HG02852 (cell line): Measurements from ENCODE around the gene CGB8.
"Not testable (repeated sequence)": the region's sequence is repeated elsewhere in the genome, so short reads cannot be mapped to it uniquely, and the experiment has no call there.

Source experiments
- ATAC-seq: cut with Tn5 transposase; IDR thresholded peaks from one replicate; pipeline ENCODE4 v1.9.1; 2021; ENCODE audit warnings: mild to moderate bottlenecking, moderate library complexity; ENCODE audit not compliant: unreplicated experiment

The CGB8 gene

DNA sequence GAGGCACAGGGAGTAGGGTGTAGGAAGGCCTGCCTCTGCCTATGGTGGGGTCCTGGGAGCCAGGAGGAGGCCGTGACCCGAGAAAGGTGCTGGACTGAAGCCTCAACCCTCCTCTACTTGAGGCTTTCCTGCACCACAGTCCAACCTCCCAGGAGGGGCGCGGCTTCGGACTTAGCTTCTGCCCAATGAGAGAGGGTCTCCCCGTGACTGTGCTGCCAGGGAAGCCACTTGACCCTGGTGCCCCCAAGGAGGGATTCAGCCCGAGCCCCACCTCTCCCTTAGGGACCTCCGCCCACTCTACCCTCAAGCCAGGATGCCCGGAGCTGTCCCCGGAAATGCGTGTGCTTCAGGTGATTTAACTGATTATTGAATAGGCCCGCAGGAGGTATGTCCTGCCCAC lies at the start of gene CGB8:
CGB8 (minus strand) TSS at position 101 of the 400 bp plus-strand sequence. CDS start 372 bp downstream, outside the sequence.
- not testable (repeated sequence) for ATAC-seq

DNA sequence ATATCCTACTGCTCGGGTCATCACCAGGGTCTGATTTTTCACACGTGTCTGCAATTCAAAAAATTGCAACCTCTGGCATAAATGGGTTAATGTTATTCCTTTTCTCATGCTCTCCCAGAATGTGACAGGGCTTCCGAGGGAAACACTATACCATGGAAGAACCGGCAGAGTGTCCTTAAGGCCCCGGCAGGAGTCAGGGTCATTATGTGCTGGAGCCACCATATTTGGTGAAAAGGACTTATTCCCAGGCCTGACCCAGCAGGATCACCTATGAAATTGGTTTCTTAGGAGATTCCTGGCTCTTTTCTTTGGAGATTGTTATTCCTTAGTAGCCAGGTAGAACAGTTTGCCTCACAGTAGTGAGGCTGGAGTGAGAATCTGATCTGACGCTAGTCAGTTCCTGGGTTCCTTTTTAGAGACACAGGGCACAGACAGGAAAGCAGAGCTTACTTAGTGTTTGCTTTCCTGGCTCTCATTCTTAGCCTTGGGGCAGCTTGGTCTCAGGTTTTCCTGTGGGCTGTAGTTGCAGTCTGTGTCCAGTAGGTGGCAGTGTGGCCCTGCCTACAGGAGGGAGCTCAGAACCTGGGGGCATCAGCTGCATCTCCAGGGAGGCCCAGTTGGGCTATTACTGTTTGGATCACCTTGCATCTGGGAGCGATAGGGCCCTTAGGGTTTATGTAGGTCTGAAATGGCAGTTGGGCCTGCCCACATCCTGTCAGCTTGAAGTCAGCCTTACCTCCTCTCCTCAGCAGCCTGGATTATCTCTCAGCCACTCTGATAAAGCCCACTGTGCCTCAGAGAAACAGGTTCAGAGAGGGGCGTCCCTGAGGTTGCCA lies 48.8 kb upstream of the CGB8 start:
- no peak for ATAC-seq

DNA sequence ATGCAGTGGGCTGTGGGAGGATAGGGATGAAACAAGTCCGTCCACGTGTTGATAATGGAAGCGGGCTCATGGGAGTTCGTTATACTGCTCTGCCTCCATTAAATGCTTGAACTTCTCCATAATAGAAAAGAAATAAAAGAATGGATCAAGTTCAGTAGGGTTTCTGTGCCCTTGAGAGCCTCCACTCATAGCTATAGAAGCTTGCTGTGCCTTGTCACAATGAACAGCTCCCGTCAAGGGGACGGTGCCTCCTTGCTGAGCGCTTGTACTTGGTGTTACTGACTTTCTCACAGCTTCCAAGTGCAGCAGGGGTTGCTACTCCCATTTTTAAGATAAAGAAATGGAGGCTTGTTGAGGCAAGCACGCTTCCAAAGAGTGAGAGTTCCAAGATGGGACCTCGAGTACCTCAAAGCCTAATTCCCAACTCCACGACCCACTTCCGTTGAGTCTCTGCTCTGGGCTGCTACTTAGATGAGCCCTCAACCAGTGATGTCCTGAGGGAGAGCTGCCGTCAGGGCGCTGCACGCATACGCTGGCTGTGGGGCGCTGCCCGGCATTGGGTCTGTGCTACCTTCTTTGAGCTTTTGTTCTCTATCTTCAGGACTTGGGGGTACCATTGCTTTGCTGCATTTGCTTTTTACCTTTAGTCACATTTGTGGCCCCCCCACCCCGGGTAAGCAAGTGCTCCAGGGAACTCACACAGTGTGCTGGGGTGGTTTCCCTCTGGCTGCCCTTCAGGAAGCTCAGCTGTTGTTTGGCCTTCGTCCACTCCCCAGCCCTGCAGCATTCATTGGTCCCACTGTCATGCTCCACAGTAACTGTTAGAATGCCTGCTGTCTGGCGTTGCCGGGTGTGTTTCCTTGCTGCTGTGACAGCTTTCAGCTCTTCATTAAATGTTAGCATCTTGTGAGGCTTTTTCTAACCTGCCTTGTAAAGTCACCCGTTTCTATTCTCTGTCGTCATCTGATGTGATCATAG lies 45.9 kb upstream of the CGB8 start:
- no peak for ATAC-seq

DNA sequence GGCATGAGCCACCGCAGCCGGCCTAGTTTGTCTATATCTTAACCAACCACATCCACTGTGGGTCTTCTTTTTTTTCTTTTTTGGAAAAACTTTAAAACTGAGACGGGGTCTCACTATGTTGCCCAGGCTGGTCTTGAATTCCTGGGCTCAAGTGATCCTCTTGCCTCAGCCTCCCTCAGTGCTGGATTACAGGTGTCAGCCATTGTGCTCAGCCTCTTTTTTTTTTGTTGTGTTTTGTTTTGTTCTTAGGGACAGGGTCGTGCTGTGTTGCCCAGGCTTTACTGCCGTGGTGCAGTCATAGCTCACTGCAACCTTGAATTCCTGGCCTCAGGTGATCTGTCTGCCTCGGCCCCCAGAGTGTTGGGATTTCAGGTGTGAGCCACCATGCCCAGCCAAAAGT lies 43.8 kb upstream of the CGB8 start:
- no peak for ATAC-seq

DNA sequence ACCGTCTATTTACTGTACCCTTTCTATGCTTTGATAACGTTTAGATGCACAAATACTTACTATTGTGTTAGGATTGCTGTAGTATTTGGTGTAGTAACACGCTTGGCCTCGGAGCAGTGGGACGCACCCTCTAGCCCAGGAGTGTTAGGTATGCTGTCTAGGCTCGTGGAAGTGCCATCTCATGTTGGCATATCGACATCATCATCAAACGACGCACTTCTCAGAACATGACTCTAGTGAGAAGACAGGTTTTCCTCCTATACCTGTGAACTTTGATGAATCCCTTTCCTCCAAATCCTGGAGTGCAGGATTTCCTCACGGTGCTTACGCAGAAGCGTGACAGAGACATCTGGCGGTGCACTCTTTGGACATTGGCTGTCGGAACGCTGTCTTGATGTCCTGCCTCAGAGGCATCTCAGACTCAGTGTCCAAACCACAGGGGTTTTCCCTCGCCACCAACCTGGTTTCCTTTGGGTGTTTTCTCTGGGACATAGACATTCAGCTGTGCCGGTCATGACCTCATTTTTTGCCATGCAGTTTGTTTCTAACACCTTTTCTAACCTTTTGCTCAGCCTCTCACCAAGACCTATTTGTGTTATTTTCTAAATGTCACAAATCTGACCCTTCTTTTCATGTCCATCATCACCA lies 42.6 kb upstream of the CGB8 start:
- ATAC-seq: no peak

DNA sequence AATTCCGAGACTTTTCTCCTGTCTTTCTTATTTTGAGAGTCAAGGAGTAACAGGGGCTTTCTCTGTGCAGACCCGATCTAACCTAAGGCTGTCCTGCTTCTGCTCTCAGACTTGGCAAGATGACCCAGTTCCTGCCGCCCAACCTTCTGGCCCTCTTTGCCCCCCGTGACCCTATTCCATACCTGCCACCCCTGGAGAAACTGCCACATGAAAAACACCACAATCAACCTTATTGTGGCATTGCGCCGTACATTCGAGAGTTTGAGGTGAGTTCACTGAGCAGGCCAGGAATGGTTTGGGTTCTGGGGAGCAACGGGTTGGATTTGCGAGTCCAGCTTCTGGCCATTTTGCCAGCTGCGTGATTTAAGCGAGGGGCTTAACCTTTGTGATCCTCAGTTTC lies 37.4 kb upstream of the CGB8 start:
- no peak for ATAC-seq

DNA sequence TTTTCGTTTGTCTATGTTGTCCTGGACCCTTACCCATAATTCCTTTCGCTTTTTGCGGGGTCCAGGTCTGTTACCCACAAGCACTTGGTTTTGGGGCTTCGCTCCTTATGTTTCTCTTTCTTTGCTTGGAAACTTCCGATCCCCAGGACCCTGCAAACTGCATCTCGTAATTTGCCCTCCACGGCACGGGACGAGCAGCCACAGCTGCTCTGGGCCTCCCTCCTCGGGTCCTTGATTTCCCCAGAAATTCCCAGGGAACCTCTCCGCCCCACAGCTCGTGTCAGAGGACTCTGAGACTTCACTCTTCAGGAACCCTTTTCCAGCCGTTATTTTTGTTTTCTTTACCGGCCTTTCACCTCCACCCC lies 36.9 kb upstream of the CGB8 start:
- peak; percentile 2 for ATAC-seq

DNA sequence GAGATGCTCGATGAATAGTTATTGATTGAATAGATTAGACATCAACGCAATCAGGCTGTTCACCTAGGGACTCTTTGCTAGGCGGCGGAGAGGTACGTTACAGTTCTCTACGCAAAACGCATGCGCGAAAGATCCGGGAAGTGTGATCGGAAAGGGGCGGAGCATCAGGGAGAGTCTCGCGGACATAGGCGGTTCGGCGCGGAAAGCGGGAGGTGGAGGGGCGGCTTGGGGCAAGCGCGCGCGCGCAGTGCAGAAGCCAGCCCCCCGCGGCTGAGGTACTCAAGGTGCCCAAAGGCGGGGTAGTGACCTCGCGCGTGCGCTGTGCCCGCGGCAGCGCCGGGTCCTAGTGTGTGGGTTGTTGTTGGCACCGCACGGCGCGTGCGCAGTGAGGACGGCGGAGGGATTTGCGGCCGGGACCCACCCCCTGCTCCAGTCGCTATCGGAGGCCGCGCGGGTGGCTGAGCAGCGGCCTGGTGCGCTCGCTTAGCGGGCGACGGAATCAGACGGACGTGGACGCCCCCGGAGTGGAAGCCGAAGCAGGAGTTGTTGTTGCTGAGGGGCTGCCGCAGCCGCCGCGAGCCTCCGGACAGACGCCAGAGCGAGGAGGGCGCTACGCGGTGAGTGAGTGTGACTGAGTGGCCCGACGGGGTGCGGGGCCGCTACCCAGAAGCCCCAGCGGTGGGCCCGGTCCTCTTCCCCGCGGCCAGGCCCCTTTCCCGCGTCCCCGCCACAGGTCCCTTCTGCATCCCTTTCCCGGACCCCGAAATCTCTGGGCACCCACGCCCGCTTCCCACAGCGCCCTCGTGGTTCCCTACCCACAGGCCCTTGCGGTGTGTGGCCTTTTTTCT lies 36.3 kb upstream of the CGB8 start, which contains the start of gene SNRNP70:
SNRNP70 (plus strand) TSS at position 432 of the 848 bp plus-strand sequence. CDS start 964 bp downstream, outside the sequence.
- peak; percentile 82 for ATAC-seq

DNA sequence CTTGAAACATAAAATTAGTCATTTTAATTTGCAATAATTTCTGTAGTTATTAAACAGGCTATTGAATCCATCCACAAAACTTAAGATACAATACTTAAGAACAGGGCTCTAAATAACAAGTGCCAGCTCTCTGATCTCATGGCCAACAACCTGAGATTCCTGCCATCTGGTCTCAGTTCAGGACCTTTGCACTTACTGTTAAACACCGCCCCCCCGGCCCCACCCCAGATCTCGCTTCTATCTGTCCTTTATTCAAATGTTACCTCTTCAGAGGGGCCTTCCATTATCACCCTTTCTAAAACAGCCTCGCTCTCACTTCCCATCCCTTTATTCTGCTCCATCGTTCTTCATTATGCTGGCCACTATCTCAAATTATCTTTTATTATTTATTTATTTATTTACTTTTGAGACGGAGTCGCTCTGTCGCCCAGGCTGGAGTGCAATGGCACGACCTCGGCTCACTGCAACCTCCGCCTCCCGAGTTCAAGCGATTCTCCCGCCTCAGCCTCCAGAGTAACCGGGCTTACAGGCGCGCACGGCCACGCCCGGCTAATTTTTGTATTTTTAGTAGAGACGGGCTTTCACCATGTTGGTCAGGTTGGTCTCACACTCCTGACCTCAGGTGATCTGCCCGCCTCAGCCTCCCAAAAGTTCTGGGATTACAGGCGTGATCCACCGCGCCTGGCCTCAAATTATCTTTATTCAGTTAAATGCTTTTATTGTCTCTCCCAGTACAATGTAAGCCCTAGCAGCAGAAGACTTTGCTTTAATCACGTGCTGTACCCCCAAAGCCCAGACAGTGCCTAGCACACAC lies 35.5 kb upstream of the CGB8 start:
- ATAC-seq: no peak

DNA sequence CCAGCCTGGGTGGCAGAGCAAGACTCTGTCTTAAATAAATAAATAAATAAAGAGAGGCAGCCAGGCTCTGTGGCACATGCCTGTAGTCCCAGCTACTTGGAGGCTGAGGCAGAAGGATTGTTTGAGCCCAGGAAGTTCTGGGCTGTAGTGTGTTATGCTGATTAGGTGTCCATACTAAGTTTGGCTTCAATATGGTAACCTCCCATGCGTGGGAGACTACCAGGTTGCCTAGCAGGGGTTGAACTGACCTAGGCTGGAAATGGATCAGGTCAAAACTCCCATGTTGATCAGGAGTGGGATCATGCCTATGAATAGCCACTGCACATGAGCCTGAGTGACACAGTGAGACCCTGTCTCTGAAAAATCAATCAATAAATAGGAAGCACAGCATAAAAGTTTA lies 32.4 kb upstream of the CGB8 start:
- no peak for ATAC-seq

DNA sequence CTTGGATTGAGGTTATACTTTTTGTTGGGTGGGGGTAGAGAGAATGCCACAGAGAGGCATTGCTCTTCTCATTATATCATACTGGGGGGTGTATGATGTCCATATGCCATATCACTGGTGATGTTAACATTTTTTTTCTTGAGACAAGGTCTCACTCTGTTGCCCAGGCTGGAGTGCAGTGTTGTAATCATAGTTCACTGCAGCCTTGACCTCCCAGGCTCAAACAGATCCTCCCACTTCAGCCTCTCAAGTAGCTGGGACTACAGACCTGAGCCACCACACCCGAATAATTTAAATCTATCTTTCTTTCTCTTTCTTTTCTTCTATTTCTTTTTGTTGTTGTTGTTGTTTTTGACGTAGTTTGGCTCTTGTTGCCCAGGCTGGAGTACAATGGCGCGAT lies 31.5 kb upstream of the CGB8 start:
- no peak for ATAC-seq

DNA sequence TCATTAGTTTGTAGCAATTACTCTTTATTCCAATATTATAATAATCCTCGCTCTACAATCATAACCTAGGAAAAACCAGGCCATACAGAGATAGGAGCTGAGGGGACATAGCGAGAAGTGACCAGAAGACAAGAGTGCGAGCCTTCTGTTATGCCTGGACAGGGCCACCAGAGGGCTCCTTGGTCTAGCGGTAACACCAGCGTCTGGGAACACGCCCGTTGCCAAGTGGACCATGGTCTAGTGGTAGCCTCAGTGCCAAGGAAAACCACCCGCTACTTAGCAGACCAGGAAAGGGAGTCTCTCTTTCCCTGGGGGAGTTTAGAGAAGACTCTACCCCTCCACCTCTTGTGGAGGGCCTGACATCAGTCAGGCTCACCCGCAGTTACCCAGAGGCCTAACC lies 26.0 kb upstream of the CGB8 start:
- ATAC-seq: not testable (repeated sequence)

DNA sequence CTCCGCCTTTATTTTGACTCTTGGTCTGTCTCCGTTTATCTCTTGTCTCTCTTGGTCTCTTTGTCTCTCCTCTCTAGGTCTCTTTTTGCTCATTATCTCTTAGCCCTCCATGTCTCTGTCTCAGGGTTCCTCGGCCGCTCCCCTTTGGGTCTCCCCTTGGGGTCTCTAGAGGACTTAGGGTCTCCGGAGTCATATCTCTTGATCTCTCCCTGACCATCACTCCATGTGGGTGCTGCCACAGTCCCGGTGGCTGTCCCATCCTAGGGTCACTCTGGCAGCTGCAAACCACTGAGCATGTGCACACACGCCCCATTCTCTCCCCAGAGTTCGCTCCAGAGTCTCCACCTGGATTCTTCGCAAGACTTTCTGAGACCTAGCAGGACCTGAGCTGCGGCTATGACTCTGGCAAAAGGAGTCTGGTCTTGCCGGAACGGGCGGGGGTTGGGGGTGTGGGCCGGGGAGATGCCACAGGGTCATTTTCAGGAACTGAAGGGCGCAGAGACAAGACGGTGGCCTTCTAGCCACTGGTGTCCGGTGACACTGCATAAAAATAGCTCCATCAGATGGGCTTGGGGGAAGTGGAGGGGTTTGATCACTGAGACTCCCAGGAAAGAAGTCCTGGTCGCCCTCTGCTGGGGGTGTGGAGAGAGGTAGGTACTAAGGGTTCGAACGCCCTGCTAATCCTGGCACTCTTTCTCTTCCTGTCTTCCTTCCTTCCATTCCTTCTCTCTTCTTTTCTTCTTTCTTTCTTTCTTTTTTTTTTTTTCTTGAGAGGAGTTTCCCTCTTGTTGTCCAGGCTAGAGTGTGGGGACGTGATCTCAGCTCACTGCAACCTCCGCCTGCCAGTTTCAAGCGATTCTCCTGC lies 24.8 kb upstream of the CGB8 start:
- no peak for ATAC-seq

DNA sequence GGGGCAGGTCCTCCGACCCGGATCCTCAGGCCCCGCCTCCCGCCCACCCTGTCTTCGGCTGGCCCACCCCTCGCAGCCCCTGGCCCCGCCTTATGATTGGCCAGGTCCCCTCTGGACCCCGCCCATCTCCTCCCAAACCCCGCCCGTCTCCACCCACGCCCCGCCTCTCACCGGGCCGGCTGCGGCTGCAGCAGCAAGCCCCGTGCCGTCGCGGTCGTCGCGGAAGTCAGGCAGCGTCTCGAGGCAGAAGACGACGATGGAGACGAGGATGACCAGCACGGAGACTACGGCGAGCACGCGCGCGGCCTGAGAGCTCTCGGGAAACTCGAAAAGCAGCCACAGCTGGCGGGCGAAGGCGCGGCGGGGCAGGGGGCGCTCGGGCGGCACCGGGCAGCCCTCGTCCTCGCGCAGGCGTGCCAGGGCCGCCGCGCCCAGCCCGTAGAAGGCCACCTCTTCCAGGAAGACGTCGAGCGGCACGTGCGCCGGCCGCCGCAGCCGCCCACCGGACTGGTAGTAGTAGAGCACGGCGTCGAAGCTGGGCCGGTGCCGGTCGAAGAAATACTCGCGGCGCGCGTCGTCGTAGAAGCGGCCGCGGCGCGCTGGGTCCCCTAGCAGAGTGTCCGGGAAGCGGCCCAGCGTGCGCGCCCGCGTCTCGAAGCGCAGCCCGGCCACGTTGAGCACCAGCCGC lies 23.1 kb upstream of the CGB8 start:
- ATAC-seq: no peak

DNA sequence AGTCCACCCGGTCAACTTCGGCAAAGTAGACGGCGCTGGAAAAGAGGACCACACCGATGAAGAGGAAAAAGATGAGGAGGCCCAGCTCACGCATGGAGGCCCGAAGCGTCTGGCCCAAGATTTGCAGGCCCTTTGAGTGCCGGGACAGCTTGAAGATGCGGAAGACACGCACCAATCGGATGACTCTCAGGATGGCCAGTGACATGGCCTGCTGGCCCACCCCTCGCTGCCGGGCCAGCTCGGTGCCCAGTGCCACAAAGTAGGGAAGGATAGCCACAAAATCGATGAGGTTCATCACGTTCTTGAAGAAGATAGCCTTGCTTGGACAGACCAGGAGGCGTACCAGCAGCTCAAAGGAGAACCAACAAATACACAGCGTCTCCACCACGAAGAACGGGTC lies 21.5 kb upstream of the CGB8 start:
- ATAC-seq: no peak

DNA sequence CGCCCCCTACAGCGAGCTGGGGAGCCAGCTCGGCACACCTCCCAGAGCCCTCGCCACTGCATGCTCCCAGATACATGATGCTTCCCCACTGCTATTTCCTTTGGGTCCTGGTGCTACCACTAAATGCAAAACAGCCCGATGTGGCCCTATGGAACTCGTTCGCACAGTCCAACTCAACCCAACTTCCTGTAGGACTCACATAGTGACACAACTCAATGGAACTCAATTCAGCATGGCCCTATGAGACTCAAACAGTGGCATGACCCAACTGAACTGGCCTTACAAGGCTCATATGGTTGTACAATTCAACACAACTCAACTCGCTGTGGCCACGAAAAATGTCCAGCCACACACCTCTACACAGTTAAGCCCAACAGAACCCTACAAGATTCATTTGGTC lies 20.1 kb upstream of the CGB8 start:
- no peak for ATAC-seq

DNA sequence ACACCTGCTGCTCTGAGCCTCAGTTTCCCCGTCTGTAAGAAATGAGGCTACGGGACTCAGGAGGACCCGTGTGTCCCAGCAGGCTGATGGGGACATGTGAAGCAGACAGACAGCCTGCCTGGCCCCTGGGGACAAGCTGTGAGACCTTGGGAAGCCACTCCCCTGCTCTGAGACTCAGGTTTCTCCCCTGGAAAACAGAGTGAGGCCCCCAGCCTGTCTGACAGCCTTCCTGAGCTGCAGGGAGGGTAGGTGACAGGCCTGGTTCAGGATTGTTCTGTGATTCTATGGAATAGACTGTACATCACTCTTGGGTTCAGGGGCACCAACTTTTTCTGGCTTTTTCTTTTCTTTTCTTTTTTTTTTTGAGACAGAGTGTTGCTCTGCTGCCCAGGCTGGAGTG lies 18.6 kb upstream of the CGB8 start:
- ATAC-seq: no peak
